Stimulated activated CD8-positive, alpha-beta memory T cell treated with anti-CD3 and anti-CD28 coated beads, Interleukin-4, amount 100 ng/mL, for 24 hours (primary cell): ENCODE data around the gene ACTN2.

ENCODE experiments used
- DNase-seq: peaks from one replicate; pipeline ENCODE4 v3.0.0-alpha.2; 2020; ENCODE audit warnings: low read depth

The ACTN2 gene

GRCh38 chr1:236742421-236743160 lies 56.3 kb downstream of the ACTN2 start:
- no peak for DNase-seq

- no peak for DNase-seq
These were observed 58.2 kb downstream of the ACTN2 start for GRCh38 chr1:236744533-236744932.

- no peak for DNase-seq
These were observed 60.5 kb downstream of the ACTN2 start for GRCh38 chr1:236746785-236747184.

- DNase-seq: no peak
These were observed 61.1 kb downstream of the ACTN2 start for GRCh38 chr1:236747311-236747985.

- DNase-seq: no peak
These were observed 62.1 kb downstream of the ACTN2 start for GRCh38 chr1:236748268-236748870.

- DNase-seq: no peak
These were observed 64.6 kb downstream of the ACTN2 start for GRCh38 chr1:236750928-236751327.

- DNase-seq: no peak
These were observed 65.1 kb downstream of the ACTN2 start for GRCh38 chr1:236751385-236751784.

- DNase-seq: no peak
These were observed 65.6 kb downstream of the ACTN2 start for GRCh38 chr1:236751935-236752334.

GRCh38 chr1:236753516-236753915 lies 67.2 kb downstream of the ACTN2 start:
- no peak for DNase-seq

GRCh38 chr1:236753964-236754363 lies 67.7 kb downstream of the ACTN2 start:
- DNase-seq: no peak

- no peak for DNase-seq
These were observed 68.4 kb downstream of the ACTN2 start for GRCh38 chr1:236754525-236755210.

GRCh38 chr1:236757640-236758039 lies 71.3 kb downstream of the ACTN2 start:
- no peak for DNase-seq

- DNase-seq: no peak
These were observed 73.1 kb downstream of the ACTN2 start for GRCh38 chr1:236759252-236759859.

GRCh38 chr1:236760480-236760879 lies 74.2 kb downstream of the ACTN2 start:
- DNase-seq: no peak

GRCh38 chr1:236760986-236761385 lies 74.7 kb downstream of the ACTN2 start:
- DNase-seq: no peak

- no peak for DNase-seq
These were observed 75.3 kb downstream of the ACTN2 start for GRCh38 chr1:236761397-236762132.

GRCh38 chr1:236762410-236762809 lies 76.1 kb downstream of the ACTN2 start:
- DNase-seq: no peak

- no peak for DNase-seq
These were observed 79.5 kb downstream of the ACTN2 start for GRCh38 chr1:236765831-236766230.

- DNase-seq: no peak
These were observed 80.2 kb downstream of the ACTN2 start for GRCh38 chr1:236766506-236766905.

GRCh38 chr1:236767276-236767675 lies 81.0 kb downstream of the ACTN2 start:
- DNase-seq: no peak

- DNase-seq: no peak
These were observed 82.3 kb downstream of the ACTN2 start for GRCh38 chr1:236768601-236769000.

GRCh38 chr1:236773919-236774318 lies 87.6 kb downstream of the ACTN2 start:
- no peak for DNase-seq
